Nephron (organoid): ENCODE results near the gene ALAS1.

Experiments used
- H3K27ac Mint-ChIP-seq, 3 experiments: 2 replicates each; pipeline ENCODE4 v1.8.0; 2020; ENCODE audit warnings: mixed read lengths in 3 of 3, mild to moderate bottlenecking in 2 of 3, moderate library complexity in 1 of 3
- H3K27me3 Mint-ChIP-seq: 2 replicates; pipeline ENCODE4 v1.8.0; 2021; ENCODE audit warnings: low read depth, mild to moderate bottlenecking, moderate library complexity, mixed read lengths
- H3K36me3 Mint-ChIP-seq: 2 replicates; pipeline ENCODE4 v1.8.0; 2020; ENCODE audit warnings: low read depth, mixed read lengths
- H3K4me1 Mint-ChIP-seq: 2 replicates; pipeline ENCODE4 v1.8.0; 2020; ENCODE audit warnings: mixed read lengths
- H3K4me3 Mint-ChIP-seq, 3 experiments: 2 replicates each; pipeline ENCODE4 v1.8.0; 2020; ENCODE audit warnings: mild to moderate bottlenecking in 3 of 3, mixed read lengths in 3 of 3, moderate library complexity in 2 of 3
- H3K9me3 Mint-ChIP-seq: 2 replicates; pipeline ENCODE4 v1.8.0; 2020; ENCODE audit warnings: mixed read lengths
- TF ChIP-seq, protein P1 (sequence below), 3 experiments: fragments of 200-600 bp; sonication (generic); IDR thresholded peaks; one replicate each; pipeline ENCODE4 v1.5.0; 2021; ENCODE audit warnings: antibody characterized with exemption in 3 of 3; ENCODE audit not compliant: unreplicated experiment in 3 of 3

Gene ALAS1

DNA sequence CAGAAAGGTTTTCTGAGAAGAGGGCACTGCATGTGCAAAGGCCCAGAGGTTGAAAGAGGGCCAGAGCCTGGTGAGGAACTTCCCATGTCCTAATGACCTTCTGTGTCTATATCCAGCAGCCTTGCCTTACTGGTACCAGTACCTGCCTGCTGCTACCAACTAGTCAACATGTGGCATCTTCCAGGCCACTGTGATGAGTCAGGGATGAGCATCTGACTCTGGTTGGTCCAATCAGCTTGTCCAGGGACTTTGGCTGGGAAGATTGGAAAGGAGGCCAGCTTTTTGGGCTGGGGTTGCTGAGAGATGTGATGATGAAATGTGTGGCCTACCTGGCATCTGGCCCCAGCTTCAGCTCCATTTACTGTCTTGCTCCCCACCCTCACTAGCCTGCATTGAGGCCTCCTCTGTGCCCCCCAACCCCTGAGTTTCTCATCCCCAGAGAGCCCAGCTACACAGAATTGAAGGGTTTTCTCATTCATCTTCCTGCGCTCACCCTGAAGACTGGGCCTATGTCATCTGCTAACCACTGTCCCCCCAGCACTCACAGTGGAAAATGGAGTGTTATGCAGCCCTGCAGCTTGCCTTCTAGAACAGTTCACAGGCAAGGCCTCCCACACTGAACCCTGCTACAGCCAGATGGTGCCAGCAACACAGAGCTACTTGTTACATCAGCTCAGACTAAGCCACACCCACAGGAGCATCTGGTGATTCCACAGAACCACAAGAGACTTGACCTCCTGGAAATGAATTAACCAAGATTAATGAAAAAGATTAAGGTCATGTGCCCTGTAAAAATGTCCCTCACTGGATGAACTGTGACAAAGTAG is 42.3 kb downstream of the ALAS1 start:
- H3K4me1 Mint-ChIP-seq = peaks cover 25% of the 10 kb centered on the region
- H3K27ac Mint-ChIP-seq = peak overlapping the region in 2 of 3 experiments; percentile 49 to 87
- TF ChIP-seq, protein P1, sequence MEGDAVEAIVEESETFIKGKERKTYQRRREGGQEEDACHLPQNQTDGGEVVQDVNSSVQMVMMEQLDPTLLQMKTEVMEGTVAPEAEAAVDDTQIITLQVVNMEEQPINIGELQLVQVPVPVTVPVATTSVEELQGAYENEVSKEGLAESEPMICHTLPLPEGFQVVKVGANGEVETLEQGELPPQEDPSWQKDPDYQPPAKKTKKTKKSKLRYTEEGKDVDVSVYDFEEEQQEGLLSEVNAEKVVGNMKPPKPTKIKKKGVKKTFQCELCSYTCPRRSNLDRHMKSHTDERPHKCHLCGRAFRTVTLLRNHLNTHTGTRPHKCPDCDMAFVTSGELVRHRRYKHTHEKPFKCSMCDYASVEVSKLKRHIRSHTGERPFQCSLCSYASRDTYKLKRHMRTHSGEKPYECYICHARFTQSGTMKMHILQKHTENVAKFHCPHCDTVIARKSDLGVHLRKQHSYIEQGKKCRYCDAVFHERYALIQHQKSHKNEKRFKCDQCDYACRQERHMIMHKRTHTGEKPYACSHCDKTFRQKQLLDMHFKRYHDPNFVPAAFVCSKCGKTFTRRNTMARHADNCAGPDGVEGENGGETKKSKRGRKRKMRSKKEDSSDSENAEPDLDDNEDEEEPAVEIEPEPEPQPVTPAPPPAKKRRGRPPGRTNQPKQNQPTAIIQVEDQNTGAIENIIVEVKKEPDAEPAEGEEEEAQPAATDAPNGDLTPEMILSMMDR (IDR thresholded peaks at IDR 0.05; ENCODE audit: unreplicated experiment in 3 of 3) = no peak
- H3K36me3 Mint-ChIP-seq = no peaks in the 10 kb centered on the region
- H3K9me3 Mint-ChIP-seq = no peaks in the 10 kb centered on the region
- peak overlapping the region; percentile 95 to 99 (median 99) for H3K4me3 Mint-ChIP-seq
- H3K27me3 Mint-ChIP-seq = peaks cover 5% of the 10 kb centered on the region

DNA sequence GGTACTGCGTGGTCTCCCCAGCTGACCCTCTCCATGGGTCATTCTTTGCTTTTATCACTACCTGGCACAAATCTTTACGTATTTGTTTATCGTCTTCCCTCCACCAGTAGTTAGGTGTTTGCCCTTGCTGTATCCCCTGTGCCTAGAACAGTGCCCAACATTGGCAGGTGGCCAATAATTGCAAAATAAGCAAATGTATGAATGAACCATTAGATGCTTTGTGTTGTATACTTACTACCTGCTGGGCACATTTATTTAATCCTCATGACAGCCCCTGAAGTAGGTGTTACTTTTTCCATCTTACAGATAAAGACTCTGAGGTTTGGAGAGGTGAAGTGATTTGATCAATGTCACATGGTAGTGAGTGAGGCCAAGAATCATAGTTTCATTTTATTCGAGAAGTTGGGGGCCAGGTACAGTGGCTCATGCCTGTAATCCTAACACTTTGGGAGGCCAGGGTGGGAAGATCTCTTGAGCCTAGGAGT is 43.0 kb downstream of the ALAS1 start:
- H3K4me3 Mint-ChIP-seq = peak overlapping the region; percentile 95 to 99 (median 99)
- no peaks in the 10 kb centered on the region for H3K36me3 Mint-ChIP-seq
- TF ChIP-seq, protein P1 (IDR thresholded peaks at IDR 0.05; ENCODE audit: unreplicated experiment in 3 of 3) = no peak
- peaks cover 25% of the 10 kb centered on the region for H3K4me1 Mint-ChIP-seq
- H3K27me3 Mint-ChIP-seq = peaks cover 5% of the 10 kb centered on the region
- no peaks in the 10 kb centered on the region for H3K9me3 Mint-ChIP-seq
- peak overlapping the region in 2 of 3 experiments; percentile 38 to 49 for H3K27ac Mint-ChIP-seq

DNA sequence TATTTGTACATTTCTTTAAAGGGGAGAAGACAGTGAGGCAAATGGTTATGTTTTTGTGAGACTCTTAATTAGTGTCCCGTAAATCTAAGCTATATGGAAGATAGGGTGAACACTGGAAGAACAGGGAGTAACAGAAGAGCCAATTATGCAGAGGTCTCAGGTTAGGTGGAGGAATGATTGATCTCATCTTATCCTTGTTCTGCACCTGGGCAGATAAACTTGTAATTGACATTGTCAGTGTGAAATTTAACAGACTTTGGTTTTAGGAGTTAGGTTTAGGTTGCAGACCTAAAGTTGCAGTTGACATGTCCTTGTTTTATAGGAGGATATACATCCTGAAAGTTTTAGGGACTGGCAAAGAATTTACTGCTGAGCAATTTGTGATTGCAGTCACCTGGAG is 44.1 kb downstream of the ALAS1 start:
- H3K4me3 Mint-ChIP-seq = peak overlapping the region; percentile 4 to 48 (median 41)
- no peak overlapping the region for H3K27ac Mint-ChIP-seq

DNA sequence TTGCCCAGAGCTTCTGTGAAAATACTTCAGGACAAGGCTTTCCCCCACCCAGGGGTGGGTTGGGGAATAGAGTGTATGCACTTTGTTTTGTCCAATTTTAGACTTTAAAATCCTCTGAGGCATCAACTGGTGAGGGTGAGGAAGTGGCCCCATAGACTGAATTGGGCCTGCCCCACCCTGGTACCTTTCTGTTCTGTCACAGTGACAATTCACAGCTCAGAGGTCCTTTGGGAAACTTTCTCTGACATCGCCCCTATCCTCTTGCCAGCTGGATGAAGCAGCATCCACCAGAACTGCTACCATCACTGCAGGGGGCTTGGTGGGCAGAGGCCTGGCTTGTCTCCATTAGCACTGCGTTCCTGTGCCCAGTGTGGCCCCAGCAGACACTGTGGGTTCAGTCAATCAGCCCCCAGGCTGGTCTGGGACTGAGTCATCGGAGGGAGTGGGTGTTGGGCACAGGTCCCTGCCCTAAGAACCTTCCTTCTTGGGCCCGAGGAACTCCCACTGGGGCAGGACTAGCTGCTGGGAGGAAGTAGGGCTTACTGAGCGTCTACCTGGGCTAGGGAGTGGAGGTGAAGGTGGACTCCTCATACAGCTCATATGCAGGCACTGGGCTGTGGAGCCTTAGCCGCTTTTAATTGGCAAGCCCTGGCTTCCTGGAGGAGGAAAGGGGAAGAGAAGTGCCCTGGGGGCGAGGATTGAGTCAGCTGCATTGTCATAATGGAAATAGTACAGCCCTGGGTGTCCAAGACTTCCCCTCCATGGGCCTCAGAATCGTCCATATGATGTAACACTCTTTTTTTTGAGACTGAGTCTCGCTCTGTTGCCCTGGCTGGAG is 46.0 kb downstream of the ALAS1 start:
- Mint-ChIP-seq H3K4me3 (peak overlapping the region; percentile 73 to 77 (median 73)), H3K27ac (no peak overlapping the region), H3K27me3 (peaks cover 5% of the 10 kb centered on the region), H3K4me1 (peaks cover 19% of the 10 kb centered on the region), H3K9me3 (no peaks in the 10 kb centered on the region), H3K36me3 (no peaks in the 10 kb centered on the region)
- TF ChIP-seq, protein P1 (IDR thresholded peaks at IDR 0.05; ENCODE audit: unreplicated experiment in 3 of 3) = no peak

More for the DNA sequence above, 44.1 kb downstream of the ALAS1 start:
- TF ChIP-seq, protein P1 (IDR thresholded peaks at IDR 0.05; ENCODE audit: unreplicated experiment in 3 of 3) = no peak
- Mint-ChIP-seq H3K4me1 (peaks cover 25% of the 10 kb centered on the region), H3K27me3 (peaks cover 5% of the 10 kb centered on the region), H3K36me3 (no peaks in the 10 kb centered on the region), H3K9me3 (no peaks in the 10 kb centered on the region)

DNA sequence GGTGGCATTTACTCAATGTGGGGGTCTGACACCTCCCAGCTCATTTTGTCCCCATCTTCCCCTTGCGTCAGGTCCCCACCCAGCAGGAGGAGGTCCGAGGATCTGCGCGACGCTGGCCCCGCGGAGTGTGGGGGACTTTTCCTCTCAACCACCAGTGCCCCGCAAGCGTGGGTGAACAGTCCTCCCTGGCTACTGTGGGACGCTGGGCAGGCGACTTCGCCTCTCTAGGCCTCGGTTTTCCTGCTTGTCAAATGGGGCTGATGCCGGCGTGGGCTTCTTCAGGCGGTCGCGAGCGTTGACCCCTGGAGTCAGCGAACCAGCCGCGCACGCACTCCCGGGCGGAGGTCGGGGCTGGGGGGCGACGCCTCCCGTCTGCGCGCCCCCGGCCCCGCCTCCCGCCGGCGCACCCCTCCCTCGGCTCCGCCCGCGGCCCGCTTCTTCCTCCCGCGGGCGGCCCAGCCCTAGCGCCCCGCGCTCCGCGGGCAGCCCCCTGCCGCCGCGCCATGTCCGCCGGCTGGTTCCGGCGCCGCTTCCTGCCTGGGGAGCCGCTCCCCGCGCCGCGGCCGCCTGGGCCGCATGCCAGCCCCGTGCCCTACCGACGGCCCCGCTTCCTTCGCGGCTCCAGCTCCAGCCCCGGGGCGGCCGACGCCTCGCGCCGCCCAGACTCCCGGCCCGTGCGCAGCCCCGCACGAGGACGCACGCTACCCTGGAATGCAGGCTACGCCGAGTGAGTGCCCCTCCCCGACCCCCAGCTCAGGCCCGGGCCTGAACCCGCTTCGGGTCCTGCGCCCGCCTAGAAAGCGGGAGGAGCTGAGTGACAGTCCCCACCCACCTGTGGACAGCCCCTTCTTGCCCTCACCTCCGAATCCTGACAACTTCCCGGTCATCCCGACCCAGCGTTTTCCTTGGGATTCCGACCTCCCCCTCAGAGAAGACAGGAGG is 47.6 kb downstream of the ALAS1 start, which contains the start of gene PPM1M:
Gene PPM1M (plus strand): TSS at position 438 of the 942 bp plus-strand sequence. CDS start 66 bp downstream, at position 504.
- peak within 1 kb of the TSS; percentile 80 to 83 (median 83) for H3K4me3 Mint-ChIP-seq
- TF ChIP-seq, protein P1 (IDR thresholded peaks at IDR 0.05; ENCODE audit: unreplicated experiment in 3 of 3) = no peak
- H3K4me1 Mint-ChIP-seq = peaks cover 5% of the 10 kb centered on the region
- H3K27me3 Mint-ChIP-seq = peaks cover 5% of the 10 kb centered on the region
- no peaks in the 10 kb centered on the region for H3K9me3 Mint-ChIP-seq
- peak within 1 kb of the TSS in 2 of 3 experiments; percentile 30 to 44 for H3K27ac Mint-ChIP-seq
- H3K36me3 Mint-ChIP-seq = peaks cover 12% of the 10 kb centered on the region
